H1 (cell line): ENCODE results near the gene CCDC8. TPM values are rescaled to one million over a fixed set of nuclear protein-coding genes. Genes with fewer than 3 reads are reported as not detected.

ENCODE experiments used
- CTCF ChIA-PET: fragments of 300-600 bp; sonication (Branson Sonifier 250); formaldehyde crosslinking; loops from one replicate; lab custom pipeline; 2021; ENCODE audit not compliant: partially characterized antibody; lab: Charles Lee
- POLR2A ChIA-PET: fragments of 300-600 bp; sonication (Branson Sonifier 250); formaldehyde crosslinking; loops from one replicate; lab custom pipeline; 2021; ENCODE audit warnings: inconsistent platforms; ENCODE audit not compliant: partially characterized antibody; lab: Charles Lee
- DNase-seq, 2 experiments: peaks; one replicate each; pipeline versions ENCODE4 v3.0.0 to v3.0.0-alpha.2; 2010 to 2022; ENCODE audit warnings: low spot score in 2 of 2, low read depth in 1 of 2, mixed read lengths in 1 of 2
- FAIRE-seq: peaks from 2 replicates; lab custom pipeline; 2011; peaks lifted over from hg19 to GRCh38; lab: Jason Lieb, UNC
- H2AFZ ChIP-seq: 2 replicates; pipeline ENCODE4 v1.8.1; 2012; ENCODE audit warnings: low read length, inconsistent platforms
- H2AK5ac ChIP-seq: 2 replicates; pipeline ENCODE4 v1.6.1; 2013; ENCODE audit warnings: low read depth, low read length
- H2BK120ac ChIP-seq: replicated peaks from 2 replicates; pipeline ENCODE3; 2013; ENCODE audit warnings: low read depth, low read length, inconsistent platforms
- H2BK12ac ChIP-seq: 2 replicates; pipeline ENCODE4 v1.6.1; 2013; ENCODE audit warnings: low read depth, low read length
- H2BK15ac ChIP-seq: 2 replicates; pipeline ENCODE4 v1.6.1; 2013; ENCODE audit warnings: low read length
- H2BK20ac ChIP-seq: 2 replicates; pipeline ENCODE4 v1.6.1; 2013; ENCODE audit warnings: low read length
- H2BK5ac ChIP-seq: 2 replicates; pipeline ENCODE4 v1.6.1; 2013; ENCODE audit warnings: low read depth, low read length
- H3K14ac ChIP-seq: 2 replicates; pipeline ENCODE4 v1.6.1; 2013; ENCODE audit warnings: inconsistent platforms; ENCODE audit not compliant: insufficient read length
- H3K18ac ChIP-seq: 2 replicates; pipeline ENCODE4 v1.6.1; 2013; ENCODE audit warnings: low read length; ENCODE audit errors: extremely low read depth
- H3K23ac ChIP-seq: 2 replicates; pipeline ENCODE4 v1.6.1; 2013; ENCODE audit warnings: inconsistent platforms; ENCODE audit not compliant: insufficient read length
- H3K23me2 ChIP-seq: 2 replicates; pipeline ENCODE4 v1.6.1; 2013; ENCODE audit warnings: low read depth, low read length
- H3K27ac ChIP-seq: 2 replicates; pipeline ENCODE4 v1.6.1; 2011; ENCODE audit warnings: low read depth, low read length, inconsistent platforms
- H3K27me3 ChIP-seq, 4 experiments: replicated peaks in 1 of 4; 1 replicate in 1 of 4; 2 replicates in 3 of 4; pipeline versions ENCODE4 v1.6.1 to v1.8.1; 2011 to 2013; ENCODE audit warnings: low read length in 3 of 4, mild to moderate bottlenecking in 3 of 4, inconsistent platforms in 2 of 4, mixed read lengths in 2 of 4, moderate library complexity in 1 of 4; ENCODE audit not compliant: control insufficient read depth in 3 of 4, insufficient read depth in 3 of 4; ENCODE audit errors: extremely low read depth in 1 of 4
- H3K36me3 ChIP-seq, 4 experiments: 2 replicates each; pipeline versions ENCODE4 v1.6.1 to v1.8.1; 2011 to 2013; ENCODE audit warnings: mild to moderate bottlenecking in 4 of 4, low read length in 3 of 4, moderate library complexity in 2 of 4, control low read depth in 1 of 4, inconsistent platforms in 1 of 4; ENCODE audit not compliant: insufficient read depth in 4 of 4, control insufficient read depth in 2 of 4
- H3K4ac ChIP-seq: replicated peaks from 2 replicates; pipeline ENCODE3; 2013; ENCODE audit warnings: low read length, low read depth, mixed read lengths, inconsistent platforms; ENCODE audit not compliant: insufficient read length
- H3K4me1 ChIP-seq, 4 experiments: replicated peaks in 1 of 4; 1 replicate in 1 of 4; 2 replicates in 3 of 4; pipeline versions ENCODE4 v1.6.1 to v1.8.1; 2011 to 2013; ENCODE audit warnings: low read length in 3 of 4, inconsistent platforms in 2 of 4, mixed read lengths in 1 of 4; ENCODE audit not compliant: insufficient read depth in 4 of 4, control insufficient read depth in 3 of 4
- H3K4me2 ChIP-seq, 2 experiments: 2 replicates each; pipeline versions ENCODE4 v1.6.1 to v1.8.1; 2011 to 2013; ENCODE audit warnings: low read depth in 2 of 2, low read length in 2 of 2, control low read depth in 1 of 2, inconsistent platforms in 1 of 2, mild to moderate bottlenecking in 1 of 2; ENCODE audit not compliant: insufficient read depth in 1 of 2
- H3K4me3 ChIP-seq, 4 experiments: fragments of 200-600, 300-600 bp in 1 of 4; sonication (generic), shearing (Covaris generic), sonication (Bioruptor Twin) in 1 of 4; 2 replicates each; pipeline versions ENCODE4 v1.5.1 to v1.8.1; 2011 to 2016; ENCODE audit warnings: low read length in 4 of 4, low read depth in 3 of 4, control low read depth in 2 of 4, inconsistent platforms in 2 of 4, mild to moderate bottlenecking in 2 of 4, mixed read lengths in 1 of 4, moderate library complexity in 1 of 4; ENCODE audit not compliant: insufficient read depth in 2 of 4; ENCODE audit errors: extremely low read depth in 1 of 4
- H3K56ac ChIP-seq: replicated peaks from 2 replicates; pipeline ENCODE3; 2013; ENCODE audit warnings: low read depth, mild to moderate bottlenecking, mixed read lengths, low read length, inconsistent platforms; ENCODE audit not compliant: insufficient read length
- H3K79me1 ChIP-seq: 2 replicates; pipeline ENCODE4 v1.6.1; 2013; ENCODE audit warnings: low read depth, low read length, control low read depth
- H3K79me2 ChIP-seq, 2 experiments: 2 replicates each; pipeline versions ENCODE4 v1.6.1 to v1.8.1; 2012 to 2013; ENCODE audit warnings: low read length in 2 of 2, mild to moderate bottlenecking in 2 of 2, inconsistent platforms in 1 of 2; ENCODE audit not compliant: insufficient read depth in 2 of 2, control insufficient read depth in 1 of 2
- H3K9ac ChIP-seq, 4 experiments: replicated peaks in 1 of 4; 1 replicate in 1 of 4; 2 replicates in 3 of 4; pipeline versions ENCODE4 v1.6.1 to v1.8.1; 2011 to 2013; ENCODE audit warnings: low read depth in 3 of 4, low read length in 3 of 4, control low read depth in 2 of 4, mild to moderate bottlenecking in 2 of 4, moderate library complexity in 2 of 4, inconsistent platforms in 1 of 4; ENCODE audit errors: extremely low read depth in 1 of 4
- H3K9me3 ChIP-seq, 2 experiments: 2 replicates each; pipeline versions ENCODE4 v1.6.1 to v1.8.1; 2012 to 2013; ENCODE audit warnings: mild to moderate bottlenecking in 2 of 2, moderate library complexity in 2 of 2, control low read depth in 1 of 2, inconsistent platforms in 1 of 2, low read depth in 1 of 2, low read length in 1 of 2, mixed read lengths in 1 of 2; ENCODE audit not compliant: insufficient read depth in 2 of 2
- H4K20me1 ChIP-seq, 2 experiments: replicated peaks in 1 of 2; 2 replicates each; pipeline versions ENCODE3 to v1.8.1; 2011 to 2013; ENCODE audit warnings: inconsistent platforms in 2 of 2, low read length in 2 of 2, mild to moderate bottlenecking in 1 of 2; ENCODE audit not compliant: insufficient read depth in 2 of 2, control insufficient read depth in 1 of 2
- H4K5ac ChIP-seq: 2 replicates; pipeline ENCODE4 v1.6.1; 2013; ENCODE audit warnings: low read length, low read depth, mixed read lengths, inconsistent platforms; ENCODE audit not compliant: insufficient read length
- H4K8ac ChIP-seq: 2 replicates; pipeline ENCODE4 v1.8.0; 2013; ENCODE audit warnings: mild to moderate bottlenecking, moderate library complexity, low read length, inconsistent platforms; ENCODE audit not compliant: insufficient read depth; ENCODE audit errors: extremely low read depth
- H4K91ac ChIP-seq: replicated peaks from 2 replicates; pipeline ENCODE3; 2013; ENCODE audit warnings: low read length, mixed read lengths, inconsistent platforms; ENCODE audit not compliant: insufficient read length
- BACH1 ChIP-seq: IDR thresholded peaks from 2 replicates; pipeline ENCODE4 v1.6.1; 2012; ENCODE audit warnings: low read length, improper control_type of control experiment
- JUND ChIP-seq: IDR thresholded peaks from 2 replicates; pipeline ENCODE4 v1.6.1; 2011; ENCODE audit warnings: mild to moderate bottlenecking, improper control_type of control experiment, low read length
- RAD21 ChIP-seq, 2 experiments: IDR thresholded peaks in 1 of 2; conservative IDR thresholded peaks in 1 of 2; 2 replicates each; pipeline ENCODE4 v1.6.1; 2011; ENCODE audit warnings: low read depth in 2 of 2, low read length in 2 of 2, improper control_type of control experiment in 1 of 2, inconsistent platforms in 1 of 2, mild to moderate bottlenecking in 1 of 2, moderate library complexity in 1 of 2
- RBBP5 ChIP-seq: IDR thresholded peaks from 2 replicates; pipeline ENCODE4 v1.7.1; 2012; ENCODE audit warnings: low read depth, mild to moderate bottlenecking, inconsistent platforms, low read length, moderate library complexity, borderline replicate concordance
- SIRT6 ChIP-seq: IDR thresholded peaks from one replicate; pipeline ENCODE4 v1.7.1; 2012; ENCODE audit warnings: low read length, inconsistent platforms
- WGBS, 2 experiments: shearing (Covaris generic) in 1 of 2; methylation state at CpG; one replicate each; pipeline versions ENCODE4 v1.1.6 to v1.1.7; 2013 to 2015; ENCODE audit warnings: low lambda C conversion rate in 2 of 2, mixed read lengths in 2 of 2, inconsistent platforms in 1 of 2, low coverage in 1 of 2, missing lambda C conversion rate in 1 of 2; ENCODE audit not compliant: insufficient replicate concordance in 2 of 2, insufficient coverage in 1 of 2, insufficient read length in 1 of 2; ENCODE audit errors: extremely low coverage in 1 of 2, missing lambda C conversion rate in 1 of 2; 5-methylcytosine and 5-hydroxymethylcytosine counted together
- polyA plus RNA-seq, 7 experiments: library from polyadenylated mRNA; depleted of rRNA in 3 of 7; stranded (reverse) in 5 of 7; unstranded in 2 of 7; fragments of >200 nt in 5 of 7; fragments of 200-250 nt in 2 of 7; gene quantifications; 1 replicate in 5 of 7; 2 replicates in 1 of 7; 4 replicates in 1 of 7; pipeline versions ENCODE4 v1.2.1 to v1.2.3, GENCODE V29; 2011 to 2013; ENCODE audit warnings: missing spikeins in 2 of 7, mixed read lengths in 2 of 7
- total RNA-seq: library from RNA; stranded (reverse); fragmentation: NEBNext Ultra II Directional; extraction: Animal tissue kit (Norgen Biotek cat#: 25700); gene quantifications from 2 replicates; pipeline ENCODE4 v1.2.1, GENCODE V29; 2021

The CCDC8 gene
- total and polyA plus RNA-seq, 2 of the 8 experiments (the other 6 are each of a cell fraction or from before 2014, with no cell fraction given): 4.9 to 13.6 TPM

DNA sequence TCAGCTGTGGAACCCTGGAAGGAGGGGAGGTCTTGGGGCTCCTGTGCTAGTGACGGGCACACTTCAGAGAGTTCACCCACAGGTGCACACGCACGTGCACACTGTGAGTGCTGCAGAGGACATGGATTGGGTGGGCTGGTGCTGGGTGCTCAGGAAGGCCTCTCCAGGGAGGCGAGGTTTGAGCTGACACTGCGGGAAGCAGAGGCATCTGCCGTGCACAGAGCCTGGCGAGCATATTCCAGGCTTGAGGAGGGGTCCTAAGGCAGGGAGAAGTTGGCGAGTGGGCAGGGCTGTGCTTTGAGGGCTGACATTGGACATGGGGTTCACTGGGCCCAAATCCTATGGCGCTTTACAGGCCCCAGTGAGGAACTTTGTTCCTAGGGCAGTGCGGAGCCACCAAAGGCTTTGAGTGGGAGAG lies 25.6 kb downstream of the CCDC8 start:
- Histone ChIP-seq H3K4me1 (peaks cover 0 to 2% (median 0%) of the 10 kb centered on the region in 4 experiments; a peak in 3 of 7 replicates), H3K27ac (no peak overlapping the region), H4K5ac (no peak overlapping the region), H3K27me3 (no peaks in the 10 kb centered on the region), H3K36me3 (peaks cover 11 to 69% (median 52%) of the 10 kb centered on the region in 4 experiments; a peak in 6 of 8 replicates), H2BK20ac (no peak overlapping the region), H3K4me3 (no peak overlapping the region), H4K20me1 (peaks cover 2 to 11% of the 10 kb centered on the region in 2 experiments), H3K18ac (no peak overlapping the region)
- DNase-seq (no peak), FAIRE-seq (no peak)
- CTCF ChIA-PET: interaction anchor here (0.9 to 2.2 kb wide), 3 partner anchors 8 to 359 kb away, joined by 3 to 8 read pairs (median 3); partner anchors contain the start of gene PPP5C
- 93% methylated on average over 10 of the region's 10 CpGs; no CpG with 5 or more reads in 1 of the 2 experiments for WGBS, 2 experiments
- TF ChIP-seq RAD21 (IDR thresholded peaks at IDR 0.05 in 1 of 2, conservative IDR thresholded peaks at IDR 0.05 in 1 of 2; ENCODE audit: low read depth in 2 of 2, low read length in 2 of 2) (no peak), RBBP5 (no peak), JUND (no peak), SIRT6 (no peak), BACH1 (no peak)
- TF ChIP-seq, all 59 proteins: peak for 0
- Histone ChIP-seq H3K23me2 (no peaks in the 10 kb centered on the region), H4K91ac (no peak overlapping the region), H3K4ac (no peak overlapping the region), H4K8ac (no peak overlapping the region), H2BK12ac (no peak overlapping the region), H3K4me2 (no peak overlapping the region), H2BK120ac (no peak overlapping the region), H3K9me3 (no peaks in the 10 kb centered on the region; a peak in 1 of 4 replicates), H3K9ac (no peak overlapping the region), H3K79me1 (no peaks in the 10 kb centered on the region; the same call in 1 of the 2 replicates), H3K79me2 (no peaks in the 10 kb centered on the region), H2BK5ac (no peak overlapping the region; the same call in 1 of the 2 replicates), H2AK5ac (no peak overlapping the region), H2BK15ac (no peak overlapping the region), H3K56ac (no peak overlapping the region), H3K23ac (no peak overlapping the region), H3K14ac (no peak overlapping the region), H2AFZ (no peak overlapping the region)
- POLR2A ChIA-PET: no interaction called here
